HG03066 (cell line): ENCODE measurements around the gene ERCC2.
"Not testable (repeated sequence)": the region's sequence is repeated elsewhere in the genome, so short reads cannot be mapped to it uniquely, and the experiment has no call there.

ENCODE experiments used
- ATAC-seq: cut with Tn5 transposase; IDR thresholded peaks from one replicate; pipeline ENCODE4 v1.9.1; 2021; ENCODE audit warnings: low read depth; ENCODE audit not compliant: unreplicated experiment

The ERCC2 gene

DNA sequence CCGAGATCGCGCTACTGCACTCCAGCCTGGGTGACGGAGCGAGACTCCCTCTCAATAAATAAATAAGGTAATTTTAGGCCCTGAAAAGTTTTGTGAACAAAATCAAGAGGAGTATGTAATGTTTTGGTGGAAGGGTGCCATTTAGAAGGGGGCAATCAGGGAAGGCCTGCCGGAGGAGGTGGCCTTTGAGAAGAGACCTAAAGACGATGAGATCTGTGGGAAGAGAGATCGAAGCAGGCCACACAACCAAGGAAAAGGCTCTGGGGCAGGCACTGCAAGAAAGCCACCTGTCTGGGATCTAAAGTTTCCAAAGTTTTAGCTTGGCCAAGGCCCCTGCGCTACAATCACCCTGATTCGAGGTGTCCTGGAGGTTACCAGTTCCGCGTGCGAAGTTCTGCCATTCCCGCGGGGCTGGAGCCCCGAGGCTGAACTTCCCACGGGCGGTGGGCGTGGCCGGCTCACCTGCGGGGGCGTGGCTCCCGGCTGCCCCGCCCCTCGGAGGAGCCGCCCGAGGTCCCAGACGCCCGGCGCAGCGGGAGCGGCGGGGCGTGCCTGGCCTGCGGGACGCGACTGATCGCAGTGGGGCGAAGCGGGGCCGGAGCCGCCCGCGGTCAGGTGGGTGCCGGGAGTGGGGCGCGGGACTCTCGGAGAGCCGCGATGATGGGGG is 30.0 kb downstream of the ERCC2 start, which contains the start of gene KLC3:
Gene KLC3, plus strand, starts transcription at position 519 of the 667 bp plus-strand sequence. CDS start 4,792 bp downstream, outside the sequence.
- ATAC-seq, result no peak

DNA sequence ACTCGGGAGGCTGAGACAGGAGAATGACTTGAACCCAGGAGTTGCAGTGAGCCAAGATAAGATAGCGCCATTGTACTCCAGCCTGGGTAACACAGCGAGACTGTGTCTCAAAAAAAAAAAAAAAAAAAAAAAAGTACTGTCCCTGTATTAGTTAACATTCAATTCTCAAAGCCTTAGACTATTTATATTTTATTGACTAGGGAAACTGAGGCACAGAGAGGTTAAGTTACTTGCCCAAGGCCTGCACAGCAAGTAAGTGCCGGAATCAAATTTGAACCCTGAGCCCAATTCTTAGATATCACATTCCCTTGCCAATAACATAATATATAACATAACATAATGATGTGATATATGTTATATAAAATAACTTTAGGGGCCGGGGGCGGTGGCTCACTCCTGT is 30.7 kb downstream of the ERCC2 start:
- no peak for ATAC-seq

DNA sequence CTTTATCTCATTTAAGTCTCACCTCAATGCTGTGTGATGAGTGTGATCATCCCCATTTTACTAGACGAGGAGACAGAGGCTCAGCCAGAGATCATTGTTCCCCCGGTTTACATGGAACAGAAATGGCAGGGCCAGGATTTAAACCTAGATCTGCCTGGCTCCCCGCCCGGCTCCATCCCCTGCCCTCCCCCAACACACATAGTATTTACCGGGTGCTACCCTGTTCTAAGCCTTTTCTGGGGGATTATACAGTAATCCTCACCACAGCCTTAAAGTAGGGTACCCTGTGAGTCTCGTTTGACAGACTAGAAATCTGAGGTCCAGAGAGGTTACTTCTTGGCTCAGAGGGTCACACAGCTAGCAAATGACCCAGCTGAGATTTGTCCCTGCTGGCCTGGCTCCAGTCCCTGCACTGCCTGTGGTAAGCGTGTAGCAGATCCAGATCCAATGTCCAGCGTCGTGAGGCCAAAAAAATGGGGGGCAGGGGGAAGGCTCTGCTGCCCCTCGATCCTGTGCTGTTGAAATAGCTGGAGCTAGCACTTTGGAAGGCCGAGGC is 33.6 kb downstream of the ERCC2 start:
- no peak for ATAC-seq

DNA sequence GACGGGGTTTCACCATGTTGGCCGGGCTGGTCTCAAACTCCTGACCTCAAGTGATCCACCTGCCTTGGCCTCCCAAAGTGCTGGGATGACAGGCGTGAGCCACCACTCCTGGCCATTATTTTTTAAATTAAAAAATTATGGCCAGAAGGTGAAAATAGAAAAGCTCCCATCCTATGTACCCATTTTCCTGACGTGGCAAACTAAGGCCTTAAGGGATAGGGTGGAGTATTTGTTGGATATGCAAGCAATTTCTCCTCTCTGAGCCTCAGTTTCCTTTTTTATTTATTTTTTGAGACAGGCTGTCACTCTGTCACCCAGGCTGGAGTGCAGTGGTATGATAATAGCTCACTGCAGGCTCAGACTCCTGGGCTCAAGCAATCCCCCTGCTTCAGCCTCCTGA is 35.5 kb downstream of the ERCC2 start:
- ATAC-seq, result not testable (repeated sequence)

DNA sequence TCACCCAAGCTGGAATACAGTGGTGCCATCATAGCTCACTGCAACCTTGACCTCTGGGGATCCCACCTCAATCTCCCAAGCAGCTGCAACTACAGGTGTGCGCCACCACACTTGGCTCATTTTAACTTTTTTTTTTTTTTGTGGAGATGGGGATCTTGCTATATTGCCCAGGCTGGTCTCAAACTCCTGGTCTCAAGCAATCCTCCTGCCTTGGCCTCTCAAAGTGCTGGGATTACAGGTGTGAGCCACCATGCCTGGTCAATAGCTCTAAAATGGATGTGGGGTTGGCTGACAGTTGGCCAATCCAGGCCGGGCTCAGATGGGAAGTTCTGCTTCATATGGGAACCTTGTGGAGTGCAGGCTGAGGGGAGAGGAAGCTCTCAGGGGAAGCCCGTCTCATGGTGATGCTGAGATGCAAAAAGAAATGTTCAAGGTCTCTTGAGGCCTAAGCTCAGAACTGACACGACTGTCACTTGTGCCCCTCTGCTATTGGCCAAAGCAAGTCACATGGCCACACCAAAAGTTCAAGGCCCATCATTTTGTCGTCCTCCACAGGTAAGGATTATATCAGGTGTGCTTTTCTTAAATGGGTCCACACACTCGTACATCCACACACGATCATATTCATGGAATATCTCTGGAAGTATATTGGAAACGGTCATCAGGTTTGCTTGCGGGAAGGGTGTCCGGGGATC is 36.6 kb downstream of the ERCC2 start:
- ATAC-seq, result no peak

DNA sequence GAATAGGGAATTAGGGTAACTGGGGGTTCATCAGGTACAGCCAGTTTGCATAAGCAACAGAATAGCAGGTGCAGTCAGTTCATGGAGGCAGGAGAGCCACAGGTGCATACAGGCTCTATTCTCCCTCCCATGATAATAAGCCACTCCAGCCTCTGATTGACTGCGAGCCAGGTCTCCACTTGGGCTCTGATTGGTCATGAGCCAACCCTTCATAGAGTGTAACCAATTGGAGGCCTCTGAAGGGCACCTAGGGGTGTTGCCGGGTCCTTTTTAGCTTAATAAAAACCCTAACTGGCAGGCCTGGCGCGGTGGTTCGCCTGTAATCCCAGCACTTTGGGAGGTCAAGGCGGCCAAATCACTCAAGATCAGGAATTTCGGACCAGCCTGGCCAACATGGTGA is 39.0 kb downstream of the ERCC2 start:
- ATAC-seq, result no peak

DNA sequence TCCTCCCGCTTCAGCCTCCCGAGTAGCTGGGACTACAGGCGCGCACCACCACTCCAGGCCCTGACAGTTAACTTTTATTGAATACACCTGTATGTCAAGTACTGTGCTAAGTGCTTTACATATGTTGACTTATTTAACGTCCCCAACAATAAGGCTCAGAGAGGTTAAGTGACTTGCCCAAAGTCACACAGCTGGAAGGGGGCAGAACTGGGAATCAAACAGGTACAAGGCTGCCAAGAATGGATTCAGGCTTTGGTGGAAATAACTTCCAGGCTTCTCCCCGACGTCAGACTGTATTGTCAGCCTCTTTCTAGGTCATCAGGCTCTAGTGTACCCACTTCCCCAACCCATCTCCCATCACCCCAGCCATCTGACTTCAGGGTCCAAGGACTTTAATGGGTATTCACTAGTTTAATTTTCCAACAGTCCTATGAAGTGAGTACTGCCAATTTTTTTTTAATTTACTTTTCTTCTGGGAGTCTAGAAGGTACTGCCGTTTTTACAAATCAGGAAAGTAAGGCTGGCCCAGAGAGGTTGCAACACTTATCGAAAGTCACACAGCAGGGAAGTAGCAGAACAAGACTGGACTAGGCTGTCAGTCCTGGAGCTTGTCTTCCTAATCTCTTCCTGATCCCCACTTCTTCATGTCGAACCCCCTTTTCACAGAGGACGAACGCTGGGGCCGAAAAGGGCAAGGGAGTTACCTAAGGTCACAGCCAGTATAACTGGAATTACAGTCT is 42.8 kb downstream of the ERCC2 start:
- no peak for ATAC-seq

DNA sequence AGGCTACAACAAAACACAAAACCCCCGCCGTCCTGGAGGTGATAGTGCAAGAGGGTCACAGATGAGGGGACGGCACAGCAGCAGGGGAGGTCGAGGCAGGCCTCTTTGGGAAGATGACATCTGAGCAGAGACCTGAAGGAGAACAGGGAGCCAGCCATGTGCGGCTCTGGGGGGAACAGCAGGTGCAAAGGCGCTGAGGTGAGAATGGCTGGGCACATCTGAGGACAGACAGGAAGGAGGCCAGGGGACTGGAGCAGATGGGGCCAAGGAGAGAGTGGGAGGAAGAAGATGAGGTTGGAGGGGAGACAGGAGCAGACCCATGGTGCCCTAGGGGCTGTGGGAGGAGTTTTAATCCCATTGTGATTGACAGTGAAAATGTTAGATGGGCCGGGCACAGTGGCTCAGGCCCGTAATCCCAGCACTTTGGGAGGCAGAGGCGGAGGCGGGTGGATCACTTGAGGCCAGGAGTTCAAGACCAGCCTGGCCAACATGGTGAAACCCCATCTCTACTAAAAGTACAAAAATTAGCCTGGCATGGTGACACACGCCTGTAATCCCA is 45.9 kb downstream of the ERCC2 start:
- ATAC-seq, result no peak

DNA sequence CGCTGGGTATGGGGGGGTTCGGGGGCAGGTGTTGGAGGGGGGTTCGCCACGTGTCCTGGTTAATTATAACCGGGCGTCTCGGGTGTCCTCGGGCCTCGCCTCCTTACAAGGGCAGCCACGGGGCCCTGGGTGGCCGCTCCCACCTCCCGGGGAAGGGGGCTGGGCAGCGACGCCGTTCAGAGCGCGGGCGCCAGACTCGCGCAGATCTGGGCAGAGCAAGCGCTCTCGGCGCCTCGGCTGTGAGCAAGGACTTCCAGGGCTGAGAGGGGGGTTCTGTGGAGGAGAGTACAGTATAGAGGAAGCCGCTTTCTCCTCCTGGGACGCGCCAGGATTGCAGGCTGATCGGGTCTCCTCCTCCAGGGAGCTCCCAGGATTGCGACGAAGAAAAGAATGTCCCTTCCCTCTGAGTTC is 46.7 kb downstream of the ERCC2 start:
- ATAC-seq, result no peak

DNA sequence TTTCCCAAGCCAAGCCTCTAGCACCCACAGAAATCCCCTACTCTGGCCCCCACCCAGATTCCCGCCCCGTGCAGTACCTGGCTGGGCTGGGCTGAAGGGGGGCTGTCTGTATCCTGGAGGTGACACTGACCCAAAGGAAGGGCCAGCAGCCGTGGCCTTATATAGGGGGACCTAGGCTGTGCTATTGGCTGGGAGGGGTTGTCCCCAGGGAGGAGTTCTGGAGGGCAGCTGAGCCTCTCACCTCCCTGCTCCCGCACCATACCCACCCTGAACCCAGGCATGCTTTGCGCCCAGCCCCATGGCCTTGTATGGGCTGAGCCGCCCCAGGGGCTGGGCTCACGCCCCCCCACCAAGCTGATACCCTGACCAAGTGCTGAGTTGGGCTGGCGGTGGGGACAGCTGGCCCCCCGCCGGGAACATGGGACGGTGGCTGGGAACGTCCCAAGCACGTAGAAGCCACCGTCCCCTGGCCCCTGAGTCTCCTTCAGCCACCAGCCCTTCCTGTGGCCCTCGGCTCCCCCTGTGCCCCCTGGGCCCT is 47.6 kb downstream of the ERCC2 start, which contains the start of gene CKM:
Gene CKM, minus strand, starts transcription at position 132 of the 538 bp plus-strand sequence. CDS start 3,162 bp downstream, outside the sequence.
- ATAC-seq, result no peak

DNA sequence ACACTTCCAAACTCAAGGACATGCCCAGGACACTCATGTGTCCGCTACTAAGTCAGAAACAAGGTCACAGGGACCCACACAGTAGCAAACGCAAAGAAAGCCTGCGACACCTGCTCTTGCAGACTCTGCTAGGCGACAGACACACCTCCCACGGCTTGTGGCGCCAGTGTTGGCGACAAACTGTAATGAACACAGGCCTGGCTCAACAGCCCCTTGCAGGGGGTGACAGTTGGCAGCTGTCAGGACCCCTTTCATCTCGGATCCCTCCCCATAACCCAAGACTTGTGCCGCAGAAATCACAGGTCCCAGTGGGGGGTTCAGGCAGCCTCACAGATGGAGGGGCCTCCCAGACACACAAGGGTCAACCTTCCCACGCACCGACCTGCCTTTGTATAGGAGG is 48.1 kb downstream of the ERCC2 start:
- ATAC-seq, result no peak

DNA sequence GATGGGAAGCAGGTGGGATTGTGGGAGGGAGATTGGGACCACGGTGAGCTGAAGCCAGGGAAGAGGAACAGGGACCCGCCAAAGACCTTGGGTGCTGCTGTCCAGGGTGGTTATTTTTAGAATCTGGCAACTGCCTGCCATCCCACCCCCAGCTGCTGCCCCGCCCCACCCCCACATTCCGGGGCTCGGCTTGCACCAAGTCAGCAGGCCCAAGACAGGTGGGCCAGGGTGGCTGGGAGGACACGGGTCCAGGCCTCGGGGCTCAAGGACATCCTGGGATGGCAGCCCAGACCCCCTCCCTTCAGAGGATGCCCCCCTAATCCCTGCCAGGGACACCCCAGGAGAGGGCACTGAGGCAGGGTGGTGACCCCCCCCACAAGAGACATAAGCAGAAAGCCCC is 48.5 kb downstream of the ERCC2 start:
- no peak for ATAC-seq

DNA sequence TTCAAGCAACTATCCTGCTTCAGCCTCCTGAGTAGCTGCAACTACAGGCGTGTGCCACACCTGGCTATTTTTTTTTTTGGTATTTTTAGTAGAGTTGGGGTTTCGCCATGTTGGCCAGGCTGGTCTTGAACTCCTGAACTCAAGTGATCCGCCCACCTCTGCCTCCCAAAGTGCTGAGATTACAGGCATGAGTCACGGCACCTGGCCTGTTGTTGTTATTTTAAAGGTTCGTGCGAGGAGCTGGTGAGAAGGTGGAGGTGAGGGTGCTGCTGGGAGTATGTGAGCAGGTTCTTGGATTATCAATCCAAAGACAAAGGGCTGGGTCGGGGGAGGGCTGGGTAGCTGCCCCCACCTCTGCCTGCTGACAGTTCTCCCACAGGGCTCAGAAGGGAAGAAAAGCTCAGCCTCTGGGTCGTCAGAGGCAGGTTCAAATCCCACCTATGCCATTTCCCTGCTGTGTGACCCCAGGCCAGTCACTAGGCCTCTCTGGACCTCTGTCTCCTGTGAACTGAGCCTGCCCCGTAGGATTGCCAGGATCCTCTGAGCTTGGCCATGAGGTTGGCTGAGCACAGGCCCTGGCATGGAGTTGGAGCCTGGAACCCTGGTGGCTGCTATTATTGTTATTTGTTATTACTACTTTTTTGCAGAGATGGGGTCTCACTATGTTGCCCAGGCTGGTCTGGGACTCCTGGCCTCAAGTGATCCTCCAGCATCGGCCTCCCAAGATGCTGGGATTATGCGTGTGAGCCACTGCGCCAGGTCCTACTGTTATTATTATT is 49.2 kb downstream of the ERCC2 start:
- ATAC-seq, result no peak

DNA sequence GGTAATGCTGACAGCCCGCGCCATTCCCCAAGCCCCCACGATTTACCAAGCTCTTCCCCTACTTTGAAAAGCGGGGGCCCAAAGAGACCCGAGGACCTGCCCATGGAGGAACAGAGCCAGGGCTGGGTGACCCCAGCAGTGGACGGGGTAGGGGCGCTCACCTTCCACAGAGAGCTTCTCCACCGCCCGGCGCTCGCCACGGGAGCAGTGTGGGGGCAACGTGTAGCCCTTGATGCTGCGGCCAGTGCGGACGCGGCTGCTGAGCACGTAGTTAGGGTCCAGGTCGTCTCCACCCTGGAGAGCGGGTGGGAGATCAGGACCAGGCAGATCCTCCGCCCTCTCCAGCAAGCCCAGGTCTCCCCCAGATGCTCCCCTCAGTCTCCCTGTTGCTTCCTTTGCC is 55.1 kb downstream of the ERCC2 start:
- no peak for ATAC-seq

DNA sequence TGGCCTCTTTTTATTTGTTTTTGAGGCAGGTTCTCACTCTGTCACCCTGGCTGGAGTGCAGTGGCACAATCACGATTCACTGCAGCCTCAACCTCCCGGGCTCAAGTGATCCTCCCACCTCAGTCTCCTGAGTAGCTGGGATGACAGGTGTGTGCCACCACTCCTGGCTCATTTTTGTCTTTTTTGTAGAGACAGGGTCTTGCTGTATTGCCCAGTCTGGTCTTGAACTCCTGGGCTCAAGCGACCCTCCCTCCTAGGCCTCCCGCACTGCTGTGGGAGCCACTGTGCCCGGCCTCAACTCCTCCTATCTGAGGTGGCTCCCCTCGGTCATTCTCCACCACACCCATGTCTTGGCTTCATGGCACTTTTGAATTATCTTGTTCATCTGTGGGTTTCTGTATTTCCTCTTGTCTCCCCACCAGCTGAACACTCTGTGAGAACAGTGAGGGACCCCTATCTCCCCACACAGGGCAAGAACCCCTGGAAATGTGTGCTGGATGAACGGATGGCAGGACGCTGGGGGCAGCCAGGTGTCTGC is 55.6 kb downstream of the ERCC2 start:
- ATAC-seq, result no peak

DNA sequence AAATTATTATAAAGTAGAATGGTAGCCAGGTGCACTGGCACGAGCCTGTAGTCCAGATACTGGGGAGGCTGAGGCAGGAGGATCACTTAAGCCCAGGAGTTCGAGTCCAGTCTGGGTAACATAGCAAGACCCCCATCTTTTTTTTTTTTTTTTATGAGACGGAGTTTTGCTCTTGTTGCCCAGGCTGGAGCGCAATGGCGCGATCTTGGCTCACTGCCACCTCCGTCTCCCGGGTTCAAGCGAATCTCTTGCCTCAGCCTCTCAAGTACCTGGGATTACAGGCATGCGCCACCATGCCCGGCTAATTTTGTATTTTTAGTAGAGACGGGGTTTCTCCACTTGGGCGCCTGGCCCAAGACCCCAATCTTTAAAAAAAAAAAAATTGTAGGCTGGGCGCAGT is 58.1 kb downstream of the ERCC2 start:
- ATAC-seq, result not testable (repeated sequence)

DNA sequence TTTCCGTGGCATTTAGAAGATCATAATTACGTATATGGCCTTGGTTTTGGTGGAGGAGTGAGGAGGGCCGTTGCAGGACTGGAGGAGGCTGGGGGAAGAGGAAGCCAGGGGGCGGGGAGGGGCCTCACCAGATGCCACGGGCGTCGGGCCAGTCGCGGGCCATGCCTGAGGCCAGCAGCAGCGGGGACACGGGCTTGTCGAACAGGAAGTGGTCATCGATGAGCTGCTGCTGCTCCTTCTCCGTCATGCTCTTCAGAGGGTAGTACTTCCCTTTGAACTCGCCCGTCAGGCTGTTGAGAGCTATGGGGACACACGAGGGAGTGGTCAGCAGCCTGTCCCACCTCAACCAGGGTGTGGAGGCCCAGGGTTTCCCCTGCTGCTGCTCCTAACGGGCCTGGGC is 58.8 kb downstream of the ERCC2 start:
- no peak for ATAC-seq

DNA sequence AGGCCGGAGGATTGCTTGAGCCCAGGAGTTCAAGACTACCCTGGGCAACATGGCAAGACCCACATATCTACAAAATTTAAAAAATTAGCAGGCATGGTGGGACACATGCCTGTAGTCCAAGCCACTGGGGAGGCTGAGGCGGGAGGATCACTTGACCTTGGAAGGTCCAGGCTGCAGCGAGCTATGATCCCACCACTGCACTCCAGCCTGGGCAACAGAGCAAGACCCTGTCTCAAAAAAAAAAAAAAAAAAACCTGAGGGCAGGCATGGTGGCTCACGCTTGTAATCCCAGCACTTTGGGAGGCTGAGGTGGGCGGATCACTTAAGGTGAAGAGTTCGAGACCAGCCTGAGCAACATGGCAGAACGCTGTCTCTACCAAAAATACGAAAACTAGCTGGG is 61.1 kb downstream of the ERCC2 start:
- ATAC-seq, result not testable (repeated sequence)

DNA sequence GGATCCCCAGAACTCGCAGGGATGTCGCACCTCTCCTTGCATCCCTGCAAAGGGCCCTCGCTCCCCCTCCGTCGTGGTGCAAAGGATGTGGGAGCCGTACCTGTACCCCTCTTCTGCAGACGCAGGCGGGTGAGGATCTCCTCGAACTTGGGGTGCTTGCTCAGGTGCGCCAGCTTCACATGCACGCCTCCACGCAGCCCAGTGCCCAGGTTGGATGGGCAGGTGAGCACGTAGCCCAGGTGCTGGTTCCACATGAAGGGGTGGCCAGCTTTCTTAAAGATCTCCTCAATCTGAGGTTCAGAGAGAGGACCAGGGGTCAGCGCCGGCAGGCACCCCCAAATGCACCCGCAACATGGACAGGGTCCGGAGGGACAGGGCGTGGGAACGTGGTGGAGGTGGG is 63.0 kb downstream of the ERCC2 start:
- no peak for ATAC-seq
